Lower lobe of right lung (tissue), 2 donors: Measurements from ENCODE around the gene NEUROG1. TPM values are rescaled to one million over a fixed set of nuclear protein-coding genes. Genes with fewer than 3 reads are reported as not detected.
"Not testable (repeated sequence)": the region's sequence is repeated elsewhere in the genome, so short reads cannot be mapped to it uniquely, and the experiment has no call there.

Experiments
- ATAC-seq, 2 donors: fragments of 200-7000 bp; cut with Tn5 transposase; one replicate each; pipeline ENCODE4 v1.9.1; 2020 to 2022; ENCODE audit warnings: mild to moderate bottlenecking in 2 of 2, moderate library complexity in 2 of 2
- DNase-seq: peaks from one replicate; pipeline ENCODE4 v3.0.0-alpha.2; 2020
- H3K27ac ChIP-seq: fragments of 200-600 bp; one replicate; pipeline ENCODE4 v1.8.0; 2022
- H3K27me3 ChIP-seq: fragments of 200-600 bp; one replicate; pipeline ENCODE4 v1.8.0; 2022; ENCODE audit warnings: low read depth
- H3K36me3 ChIP-seq: fragments of 200-600 bp; one replicate; pipeline ENCODE4 v1.8.0; 2022; ENCODE audit warnings: mild to moderate bottlenecking
- H3K4me1 ChIP-seq: fragments of 200-600 bp; one replicate; pipeline ENCODE4 v1.8.0; 2022
- H3K4me3 ChIP-seq: fragments of 200-600 bp; one replicate; pipeline ENCODE4 v1.8.0; 2022; ENCODE audit warnings: mild to moderate bottlenecking
- H3K9me3 ChIP-seq: fragments of 200-600 bp; one replicate; pipeline ENCODE4 v1.8.0; 2022
- CTCF ChIP-seq: fragments of 200-600 bp; IDR thresholded peaks from one replicate; pipeline ENCODE4 v1.8.0; 2022; ENCODE audit warnings: antibody characterized with exemption, mild to moderate bottlenecking
- intact Hi-C: fragments of 100-400 bp; cut with DNase I; formaldehyde crosslinking; loops from one replicate; pipeline ENCODE4 v1.11.0; 2022
- total RNA-seq: library from RNA; stranded (reverse); fragmentation: NEBNext Ultra II Directional; extraction: Animal tissue kit (Norgen Biotek cat#: 25700); gene quantifications from one replicate; pipeline ENCODE4 v1.2.1, GENCODE V29; 2021
- donor health status: DM: no; HTN: yes; CAD: no; lungs with severe emphysema.

Gene NEUROG1
- total RNA-seq, 1 donor from 2014 or later, result not detected

DNA sequence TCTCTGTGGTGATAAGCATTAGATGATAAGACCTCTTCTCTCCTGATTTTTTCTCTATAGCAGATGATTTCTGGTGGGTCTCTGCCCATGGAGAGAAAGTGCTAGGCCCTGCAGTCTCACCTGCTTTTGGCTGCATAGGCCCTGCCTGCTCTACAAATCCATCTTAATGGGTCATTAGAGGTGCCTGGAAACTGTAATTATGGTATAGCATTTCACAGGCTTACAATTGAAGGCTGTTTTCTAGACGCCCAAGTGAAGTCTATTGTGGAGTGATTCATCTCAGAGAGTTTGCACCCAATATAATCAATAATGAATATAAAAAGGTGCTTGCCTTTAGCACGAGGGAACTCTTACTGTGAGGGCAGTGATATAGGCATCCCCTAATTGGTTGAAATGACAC is 33.8 kb downstream of the NEUROG1 start:
- Histone ChIP-seq H3K27me3 (peaks cover 32% of the 10 kb centered on the region), H3K27ac (no peak overlapping the region), H3K9me3 (no peaks in the 10 kb centered on the region), H3K4me1 (no peaks in the 10 kb centered on the region), H3K4me3 (no peak overlapping the region), H3K36me3 (no peaks in the 10 kb centered on the region)
- no peak for DNase-seq
- no peak for TF ChIP-seq CTCF
- intact Hi-C loops, result no loop called here
- no peak for ATAC-seq

GRCh38 chr5:135498637-135498995 is 37.1 kb downstream of the NEUROG1 start:
- ATAC-seq (no peak), DNase-seq (no peak)
- H3K4me3 ChIP-seq, result no peak overlapping the region
- peaks cover 18% of the 10 kb centered on the region for H3K27me3 ChIP-seq
- H3K4me1 ChIP-seq, result peaks cover 4% of the 10 kb centered on the region
- H3K27ac ChIP-seq, result no peak overlapping the region
- TF ChIP-seq CTCF, result no peak
- intact Hi-C loops, result no loop called here
- H3K36me3 ChIP-seq, result no peaks in the 10 kb centered on the region
- H3K9me3 ChIP-seq, result no peaks in the 10 kb centered on the region

- H3K4me1 ChIP-seq, result peaks cover 9% of the 10 kb centered on the region
- H3K9me3 ChIP-seq, result no peaks in the 10 kb centered on the region
- TF ChIP-seq CTCF, result no peak
- peaks cover 13% of the 10 kb centered on the region for H3K27me3 ChIP-seq
- no peak for DNase-seq
- intact Hi-C loops, result no loop called here
- H3K36me3 ChIP-seq, result no peaks in the 10 kb centered on the region
- H3K4me3 ChIP-seq, result no peak overlapping the region
- no peak overlapping the region for H3K27ac ChIP-seq
- ATAC-seq, result no peak
Observed at GRCh38 chr5:135497971-135498636, 37.7 kb downstream of the NEUROG1 start.

GRCh38 chr5:135495531-135495930 is 40.2 kb downstream of the NEUROG1 start:
- DNase-seq, H3K36me3 ChIP-seq, intact Hi-C loops, ATAC-seq, H3K9me3 ChIP-seq, H3K27ac ChIP-seq, H3K4me3 ChIP-seq: not testable (repeated sequence)
- H3K4me1 ChIP-seq, result peaks cover 31% of the 10 kb centered on the region
- H3K27me3 ChIP-seq, result peaks cover 31% of the 10 kb centered on the region

GRCh38 chr5:135494196-135494595 is 41.6 kb downstream of the NEUROG1 start:
- intact Hi-C loops, result no loop called here
- no peaks in the 10 kb centered on the region for H3K9me3 ChIP-seq
- no peak for TF ChIP-seq CTCF
- H3K27ac ChIP-seq, result no peak overlapping the region
- no peak overlapping the region for H3K4me3 ChIP-seq
- no peaks in the 10 kb centered on the region for H3K36me3 ChIP-seq
- no peak for DNase-seq
- peaks cover 44% of the 10 kb centered on the region for H3K27me3 ChIP-seq
- peaks cover 42% of the 10 kb centered on the region for H3K4me1 ChIP-seq
- no peak for ATAC-seq

- peaks cover 48% of the 10 kb centered on the region for H3K4me1 ChIP-seq
- peaks cover 44% of the 10 kb centered on the region for H3K27me3 ChIP-seq
- H3K9me3 ChIP-seq, result no peaks in the 10 kb centered on the region
- no peak for TF ChIP-seq CTCF
- H3K4me3 ChIP-seq, result no peak overlapping the region
- DNase-seq, result no peak
- ATAC-seq, result no peak
- intact Hi-C loops, result no loop called here
- no peak overlapping the region for H3K27ac ChIP-seq
- H3K36me3 ChIP-seq, result no peaks in the 10 kb centered on the region
Observed at GRCh38 chr5:135493406-135494180, 42.2 kb downstream of the NEUROG1 start.
